GM13977 (cell line): ENCODE measurements around the gene ATMIN.
A peak's percentile ranks its signal among the peaks of the same experiment; 100 is the strongest.

ENCODE experiments used
- DNase-seq: peaks from one replicate; pipeline ENCODE4 v3.0.0; 2012; ENCODE audit warnings: low spot score
- in situ Hi-C: fragments of 300-500 bp; cut with MboI; formaldehyde crosslinking; loops from one replicate; pipeline ENCODE4 v1.12.0; 2022; ENCODE audit warnings: low sequenced_read_pairs, low pct_unique_long_range_greater_than_20kb, mixed read lengths, inconsistent platforms; ENCODE audit not compliant: unreplicated experiment
- TF ChIP-seq, protein P1 (sequence below): IDR thresholded peaks from 2 replicates; pipeline ENCODE4 v1.5.1; 2012; ENCODE audit warnings: mild to moderate bottlenecking, control low read depth; ENCODE audit not compliant: insufficient read depth; ENCODE audit errors: extremely low read depth, missing control alignments

Gene ATMIN

DNA sequence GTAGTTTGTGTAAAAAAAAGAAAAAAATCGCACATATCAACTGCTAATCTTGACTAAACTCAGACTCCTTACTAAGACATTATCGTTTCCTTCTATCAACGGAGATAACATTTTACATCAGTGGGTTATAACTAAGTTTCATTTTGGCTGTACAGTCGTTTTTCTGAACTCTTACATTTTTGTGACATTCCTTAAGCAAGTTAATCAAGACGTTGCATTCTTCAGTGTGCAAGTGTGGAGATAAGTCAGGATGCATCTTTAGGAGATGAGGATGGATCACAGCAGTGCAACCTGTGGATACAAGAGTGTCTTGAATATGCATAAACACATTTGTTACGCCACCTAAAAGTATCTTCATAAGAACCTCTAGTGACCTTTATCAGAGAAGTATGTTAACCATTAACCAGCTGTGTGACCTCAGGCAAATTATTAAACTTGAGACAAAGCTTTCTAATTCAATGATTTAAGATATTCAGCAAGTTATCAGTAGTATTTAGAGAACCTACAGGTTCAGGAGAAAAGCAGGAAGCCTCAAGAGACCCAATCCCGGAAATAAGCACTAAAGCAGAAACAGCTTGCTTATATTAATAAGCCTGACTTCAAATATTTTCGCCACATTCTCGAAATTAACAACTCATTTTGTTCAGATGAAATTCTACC lies 38.4 kb upstream of the ATMIN start:
- in situ Hi-C loops, result no loop called here
- peak; percentile 8 for DNase-seq
- TF ChIP-seq, protein P1, sequence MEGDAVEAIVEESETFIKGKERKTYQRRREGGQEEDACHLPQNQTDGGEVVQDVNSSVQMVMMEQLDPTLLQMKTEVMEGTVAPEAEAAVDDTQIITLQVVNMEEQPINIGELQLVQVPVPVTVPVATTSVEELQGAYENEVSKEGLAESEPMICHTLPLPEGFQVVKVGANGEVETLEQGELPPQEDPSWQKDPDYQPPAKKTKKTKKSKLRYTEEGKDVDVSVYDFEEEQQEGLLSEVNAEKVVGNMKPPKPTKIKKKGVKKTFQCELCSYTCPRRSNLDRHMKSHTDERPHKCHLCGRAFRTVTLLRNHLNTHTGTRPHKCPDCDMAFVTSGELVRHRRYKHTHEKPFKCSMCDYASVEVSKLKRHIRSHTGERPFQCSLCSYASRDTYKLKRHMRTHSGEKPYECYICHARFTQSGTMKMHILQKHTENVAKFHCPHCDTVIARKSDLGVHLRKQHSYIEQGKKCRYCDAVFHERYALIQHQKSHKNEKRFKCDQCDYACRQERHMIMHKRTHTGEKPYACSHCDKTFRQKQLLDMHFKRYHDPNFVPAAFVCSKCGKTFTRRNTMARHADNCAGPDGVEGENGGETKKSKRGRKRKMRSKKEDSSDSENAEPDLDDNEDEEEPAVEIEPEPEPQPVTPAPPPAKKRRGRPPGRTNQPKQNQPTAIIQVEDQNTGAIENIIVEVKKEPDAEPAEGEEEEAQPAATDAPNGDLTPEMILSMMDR, result no peak

- in situ Hi-C loops, result no loop called here
- TF ChIP-seq, protein P1, result no peak
- DNase-seq, result no peak
Observed at GRCh38 chr16:80997964-80998620, 37.5 kb upstream of the ATMIN start.

GRCh38 chr16:81000873-81001272 lies 34.8 kb upstream of the ATMIN start:
- DNase-seq, result no peak
- in situ Hi-C loops, result no loop called here
- TF ChIP-seq, protein P1, result no peak

GRCh38 chr16:81001330-81001729 lies 34.3 kb upstream of the ATMIN start:
- in situ Hi-C loops, result no loop called here
- TF ChIP-seq, protein P1, result no peak
- no peak for DNase-seq

DNA sequence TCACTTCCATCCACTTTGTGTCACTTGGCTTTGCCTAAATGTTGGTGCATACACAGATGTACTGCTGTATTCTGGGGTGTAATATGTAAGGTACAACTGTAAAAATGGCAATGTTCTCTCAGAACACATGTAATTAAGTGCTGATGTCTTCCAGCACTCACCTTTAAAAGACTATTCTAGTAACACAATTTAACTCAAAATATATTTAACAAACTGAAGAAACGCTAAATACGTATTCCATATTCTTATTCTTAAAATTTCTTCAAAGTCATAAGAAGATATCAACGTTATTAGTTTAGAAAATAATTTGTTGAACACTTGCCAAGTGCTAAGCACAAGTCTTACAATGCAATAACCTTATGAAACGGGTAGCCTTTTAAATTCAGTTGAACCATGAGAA lies 32.6 kb upstream of the ATMIN start:
- TF ChIP-seq, protein P1, result no peak
- in situ Hi-C loops, result no loop called here
- DNase-seq, result no peak

- DNase-seq, result no peak
- in situ Hi-C loops, result no loop called here
- TF ChIP-seq, protein P1, result no peak
Observed at GRCh38 chr16:81003610-81004460, 31.8 kb upstream of the ATMIN start.
